Neuronal stem cell (in vitro differentiated cells): ENCODE results near the gene RGL1.

Experiments
- DNase-seq: peaks from one replicate; pipeline ENCODE4 v3.0.0-alpha.2; 2013; ENCODE audit warnings: low spot score
- H2AFZ ChIP-seq: one replicate; pipeline ENCODE4 v1.6.1; 2013; ENCODE audit warnings: mild to moderate bottlenecking, low read length, inconsistent platforms
- H2AK5ac ChIP-seq: 2 replicates; pipeline ENCODE4 v1.6.1; 2013; ENCODE audit warnings: low read depth, mild to moderate bottlenecking, inconsistent platforms, low read length, moderate library complexity, mixed read lengths
- H2BK120ac ChIP-seq: 2 replicates; pipeline ENCODE4 v1.6.1; 2013; ENCODE audit warnings: low read depth, mild to moderate bottlenecking, inconsistent platforms, low read length, moderate library complexity, mixed read lengths
- H2BK12ac ChIP-seq: one replicate; pipeline ENCODE4 v1.6.1; 2013; ENCODE audit warnings: low read length, inconsistent platforms
- H2BK15ac ChIP-seq: 2 replicates; pipeline ENCODE4 v1.6.1; 2013; ENCODE audit warnings: mild to moderate bottlenecking, low read length, inconsistent platforms, mixed read lengths
- H2BK5ac ChIP-seq: one replicate; pipeline ENCODE4 v1.6.1; 2013; ENCODE audit warnings: inconsistent platforms, mild to moderate bottlenecking, low read length, moderate library complexity
- H3K14ac ChIP-seq: one replicate; pipeline ENCODE4 v1.6.1; 2013; ENCODE audit warnings: low read length, inconsistent platforms
- H3K18ac ChIP-seq: 2 replicates; pipeline ENCODE4 v1.6.1; 2013; ENCODE audit warnings: low read length, inconsistent platforms
- H3K23ac ChIP-seq: 2 replicates; pipeline ENCODE4 v1.6.1; 2013; ENCODE audit warnings: low read depth, mild to moderate bottlenecking, mixed read lengths, low read length, inconsistent platforms; ENCODE audit not compliant: poor library complexity
- H3K27ac ChIP-seq: replicated peaks from 3 replicates; pipeline ENCODE4 v1.5.1; 2013; ENCODE audit warnings: low read length, inconsistent platforms
- H3K27me3 ChIP-seq, 3 experiments: 2 replicates each; pipeline ENCODE4 v1.6.1; 2013; ENCODE audit warnings: low read length in 3 of 3, mild to moderate bottlenecking in 2 of 3, inconsistent platforms in 1 of 3, low read depth in 1 of 3, mixed read lengths in 1 of 3, moderate library complexity in 1 of 3; ENCODE audit not compliant: control insufficient read depth in 3 of 3, insufficient read depth in 3 of 3
- H3K36me3 ChIP-seq, 2 donors: replicated peaks in 1 of 2; 2 replicates each; pipeline ENCODE4 v1.6.1; 2013; ENCODE audit warnings: low read length in 2 of 2; ENCODE audit not compliant: control insufficient read depth in 2 of 2, insufficient read depth in 2 of 2
- H3K4ac ChIP-seq: 2 replicates; pipeline ENCODE4 v1.6.1; 2013; ENCODE audit warnings: inconsistent platforms, mild to moderate bottlenecking, low read length, moderate library complexity
- H3K4me1 ChIP-seq, 2 donors: 1 replicate in 1 of 2; 2 replicates in 1 of 2; pipeline ENCODE4 v1.6.1; 2013; ENCODE audit warnings: low read length in 2 of 2, low read depth in 1 of 2; ENCODE audit not compliant: control insufficient read depth in 2 of 2, insufficient read depth in 1 of 2
- H3K4me2 ChIP-seq: one replicate; pipeline ENCODE4 v1.6.1; 2013; ENCODE audit warnings: mild to moderate bottlenecking, low read length, inconsistent platforms; ENCODE audit not compliant: insufficient read depth, poor library complexity, severe bottlenecking
- H3K4me3 ChIP-seq, 2 donors: 2 replicates each; pipeline ENCODE4 v1.5.1; 2013; ENCODE audit warnings: low read length in 2 of 2, mild to moderate bottlenecking in 2 of 2, inconsistent platforms in 1 of 2, moderate library complexity in 1 of 2
- H3K79me1 ChIP-seq: one replicate; pipeline ENCODE4 v1.6.1; 2013; ENCODE audit warnings: low read depth, mild to moderate bottlenecking, inconsistent platforms, low read length, moderate library complexity
- H3K9ac ChIP-seq: one replicate; pipeline ENCODE4 v1.6.1; 2013; ENCODE audit warnings: mild to moderate bottlenecking, low read depth, low read length, inconsistent platforms; ENCODE audit not compliant: poor library complexity
- H3K9me3 ChIP-seq, 2 donors: replicated peaks in 1 of 2; 2 replicates each; pipeline versions ENCODE3 to v1.6.1; 2013; ENCODE audit warnings: low read length in 2 of 2, mild to moderate bottlenecking in 2 of 2, inconsistent platforms in 1 of 2, low read depth in 1 of 2, mixed read lengths in 1 of 2, moderate library complexity in 1 of 2; ENCODE audit not compliant: control insufficient read depth in 2 of 2, insufficient read depth in 1 of 2
- H4K8ac ChIP-seq: one replicate; pipeline ENCODE4 v1.6.1; 2013; ENCODE audit warnings: low read depth, mild to moderate bottlenecking, inconsistent platforms, low read length, moderate library complexity
- H4K91ac ChIP-seq: one replicate; pipeline ENCODE4 v1.6.1; 2013; ENCODE audit warnings: low read length, low read depth, mild to moderate bottlenecking, inconsistent platforms; ENCODE audit not compliant: poor library complexity
- whole genome bisulfite sequencing, 2 donors: extraction: QIAGEN DNeasy Blood & Tissue Kit; methylation state at CpG; one replicate each; pipeline ENCODE4 v1.1.7; 2013; ENCODE audit warnings: missing lambda C conversion rate in 2 of 2, mixed read lengths in 1 of 2; ENCODE audit not compliant: insufficient read length in 2 of 2, insufficient replicate concordance in 1 of 2; ENCODE audit errors: extremely low coverage in 2 of 2; 5-methylcytosine and 5-hydroxymethylcytosine counted together

Gene RGL1

DNA sequence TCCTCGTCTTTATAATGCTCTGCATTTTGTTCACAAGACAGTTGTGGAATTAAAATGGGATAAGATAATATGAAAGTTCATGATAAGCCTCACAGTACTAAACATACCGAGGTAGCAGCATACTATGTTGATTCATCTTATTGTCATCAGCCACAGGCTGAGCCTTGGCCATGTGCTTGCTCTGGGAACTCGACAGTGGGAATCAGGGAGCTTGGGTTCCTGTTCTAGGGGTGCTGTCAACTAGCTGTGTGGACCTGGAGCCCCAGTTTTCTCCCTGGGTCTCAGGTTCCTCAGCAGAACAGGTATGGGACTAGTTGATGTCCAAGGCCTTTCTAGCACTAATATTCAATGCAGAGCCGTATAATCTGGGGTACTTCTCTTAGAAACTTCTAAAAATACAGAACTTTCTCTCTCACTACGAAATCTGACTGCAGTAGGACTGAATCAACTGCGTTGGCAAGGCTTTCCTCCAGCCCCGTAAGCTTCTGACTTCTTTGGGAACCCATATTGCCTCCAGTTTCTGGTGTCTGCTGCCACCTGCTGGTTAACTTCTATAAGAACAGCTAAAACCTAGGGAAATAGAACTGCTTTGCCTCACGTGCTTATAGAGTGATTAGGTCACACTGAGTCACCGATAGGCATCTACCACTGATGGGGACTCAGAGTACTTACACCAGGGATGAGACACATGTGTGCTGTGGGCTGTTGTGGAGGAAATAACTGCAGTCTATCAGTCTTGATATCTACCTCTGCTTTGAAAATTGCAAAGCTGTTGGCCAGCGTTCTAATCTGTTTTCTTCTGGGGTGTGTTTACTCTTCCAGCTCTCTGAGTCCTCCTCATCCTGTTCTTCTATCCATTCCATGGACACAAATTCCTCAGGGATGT lies 110.9 kb downstream of the RGL1 start:
- Histone ChIP-seq H2BK120ac (no peak overlapping the region), H3K9me3 (no peaks in the 10 kb centered on the region), H4K8ac (no peak overlapping the region), H3K23ac (no peak overlapping the region), H3K4me1 (peaks cover 0 to 9% of the 10 kb centered on the region in 2 donors), H3K79me1 (no peaks in the 10 kb centered on the region), H3K14ac (no peak overlapping the region), H2BK12ac (no peak overlapping the region), H3K18ac (no peak overlapping the region), H3K9ac (no peak overlapping the region), H3K4ac (no peak overlapping the region), H3K27me3 (no peaks in the 10 kb centered on the region), H2AFZ (no peak overlapping the region), H2BK15ac (no peak overlapping the region), H2AK5ac (no peak overlapping the region), H3K27ac (no peak overlapping the region), H3K4me3 (no peak overlapping the region), H4K91ac (no peak overlapping the region), H3K36me3 (peaks cover 32 to 80% of the 10 kb centered on the region in 2 donors), H3K4me2 (no peak overlapping the region), H2BK5ac (no peak overlapping the region)
- DNase-seq, result peak; percentile 85
- no CpG with 5 or more reads among the region's 10 CpGs for WGBS, 2 donors

- H3K9ac ChIP-seq, result no peak overlapping the region
- no peak overlapping the region for H2BK12ac ChIP-seq
- H2AFZ ChIP-seq, result no peak overlapping the region
- H4K8ac ChIP-seq, result no peak overlapping the region
- H3K14ac ChIP-seq, result no peak overlapping the region
- H3K9me3 ChIP-seq, result no peaks in the 10 kb centered on the region
- H4K91ac ChIP-seq, result no peak overlapping the region
- no peak overlapping the region for H3K27ac ChIP-seq
- H3K23ac ChIP-seq, result no peak overlapping the region
- H2AK5ac ChIP-seq, result no peak overlapping the region
- no peak overlapping the region for H2BK15ac ChIP-seq
- H3K18ac ChIP-seq, result no peak overlapping the region
- no peak overlapping the region for H2BK120ac ChIP-seq
- no peaks in the 10 kb centered on the region for H3K27me3 ChIP-seq
- no peak overlapping the region for H3K4ac ChIP-seq
- DNase-seq, result no peak
- no peak overlapping the region for H3K4me2 ChIP-seq
- no peaks in the 10 kb centered on the region for H3K79me1 ChIP-seq
- H3K4me1 ChIP-seq, result peaks cover 0 to 9% of the 10 kb centered on the region in 2 donors
- no peak overlapping the region for H3K4me3 ChIP-seq
- H2BK5ac ChIP-seq, result no peak overlapping the region
- no CpG with 5 or more reads among the region's 8 CpGs for WGBS, 2 donors
- peaks cover 30 to 76% of the 10 kb centered on the region in 2 donors for H3K36me3 ChIP-seq
Measured at GRCh38 chr1:183916574-183916973, 111.7 kb downstream of the RGL1 start.

- no peak overlapping the region for H3K18ac ChIP-seq
- H2AK5ac ChIP-seq, result no peak overlapping the region
- H4K8ac ChIP-seq, result no peak overlapping the region
- H3K9me3 ChIP-seq, result no peaks in the 10 kb centered on the region
- H3K27me3 ChIP-seq, result no peaks in the 10 kb centered on the region
- no peak overlapping the region for H2BK120ac ChIP-seq
- H3K14ac ChIP-seq, result no peak overlapping the region
- no peak overlapping the region for H3K4me2 ChIP-seq
- H3K4me3 ChIP-seq, result no peak overlapping the region
- no peak overlapping the region for H2BK12ac ChIP-seq
- H3K9ac ChIP-seq, result peak overlapping the region; percentile 15
- no peak overlapping the region for H4K91ac ChIP-seq
- no CpG with 5 or more reads among the region's 6 CpGs for WGBS, 2 donors
- H3K4ac ChIP-seq, result no peak overlapping the region
- DNase-seq, result no peak
- H2BK5ac ChIP-seq, result no peak overlapping the region
- H2AFZ ChIP-seq, result no peak overlapping the region
- H3K79me1 ChIP-seq, result no peaks in the 10 kb centered on the region
- H3K36me3 ChIP-seq, result peaks cover 32 to 74% of the 10 kb centered on the region in 2 donors
- no peak overlapping the region for H3K27ac ChIP-seq
- no peak overlapping the region for H3K23ac ChIP-seq
- no peak overlapping the region for H2BK15ac ChIP-seq
- peaks cover 0 to 11% of the 10 kb centered on the region in 2 donors for H3K4me1 ChIP-seq
Measured at GRCh38 chr1:183918589-183918988, 113.7 kb downstream of the RGL1 start.

GRCh38 chr1:183920651-183921050 lies 115.7 kb downstream of the RGL1 start:
- H2BK120ac ChIP-seq, result no peak overlapping the region
- no peak overlapping the region for H2BK12ac ChIP-seq
- no peak overlapping the region for H2AK5ac ChIP-seq
- H3K79me1 ChIP-seq, result no peaks in the 10 kb centered on the region
- H3K9ac ChIP-seq, result no peak overlapping the region
- no peak overlapping the region for H3K4ac ChIP-seq
- H2BK15ac ChIP-seq, result no peak overlapping the region
- H3K4me1 ChIP-seq, result peaks cover 0 to 11% of the 10 kb centered on the region in 2 donors
- no peak overlapping the region for H2AFZ ChIP-seq
- H3K9me3 ChIP-seq, result no peaks in the 10 kb centered on the region
- no peak overlapping the region for H3K23ac ChIP-seq
- no peak overlapping the region for H3K4me3 ChIP-seq
- no peak overlapping the region for H3K27ac ChIP-seq
- H3K27me3 ChIP-seq, result no peaks in the 10 kb centered on the region
- no peak overlapping the region for H4K91ac ChIP-seq
- H3K18ac ChIP-seq, result no peak overlapping the region
- WGBS, 2 donors, result no CpG with 5 or more reads among the region's 3 CpGs
- no peak overlapping the region for H2BK5ac ChIP-seq
- DNase-seq, result no peak
- no peak overlapping the region for H3K4me2 ChIP-seq
- H3K14ac ChIP-seq, result no peak overlapping the region
- peaks cover 32 to 69% of the 10 kb centered on the region in 2 donors for H3K36me3 ChIP-seq
- H4K8ac ChIP-seq, result no peak overlapping the region
